ENCODE measurements around the gene PRB4.
"Not testable (repeated sequence)": the region's sequence is repeated elsewhere in the genome, so short reads cannot be mapped to it uniquely, and the experiment has no call there.

PRB4 gene

GRCh38 chr12:11310336-11310735 is at the start of gene PRB4:
Gene PRB4, minus strand, starts transcription at chr12:11310436. Its CDS starts 38 bp downstream, at chr12:11310398.
- Histone ChIP-seq H3K27me3 (ENCODE audit: low read depth, low read length) (no peaks in the 10 kb centered on the region), H3K36me3 (ENCODE audit: control insufficient read depth in 1 of 2, insufficient read depth in 2 of 2, low read length in 2 of 2) (no peaks in the 10 kb centered on the region), H3K27ac (ENCODE audit: low read length) (no peak within 1 kb of the TSS), H3K9me3 (ENCODE audit: control insufficient read depth in 1 of 2, low read length in 2 of 2) (peaks cover 0 to 3% of the 10 kb centered on the region in 2 donors), H3K4me3 (ENCODE audit: low read depth in 1 of 2, low read length in 2 of 2) (no peak within 1 kb of the TSS), H3K4me1 (ENCODE audit: control insufficient read depth in 1 of 2, insufficient read depth in 2 of 2, low read length in 2 of 2) (no peaks in the 10 kb centered on the region)

- H3K4me3 ChIP-seq (ENCODE audit: low read depth in 1 of 2, low read length in 2 of 2); H3K9me3 ChIP-seq (ENCODE audit: control insufficient read depth in 1 of 2, low read length in 2 of 2); H3K4me1 ChIP-seq (ENCODE audit: control insufficient read depth in 1 of 2, insufficient read depth in 2 of 2, low read length in 2 of 2); H3K27me3 ChIP-seq (ENCODE audit: low read depth, low read length); H3K36me3 ChIP-seq (ENCODE audit: control insufficient read depth in 1 of 2, insufficient read depth in 2 of 2, low read length in 2 of 2); H3K27ac ChIP-seq (ENCODE audit: low read length): not testable (repeated sequence)
Observed at GRCh38 chr12:11351736-11352135, 41.5 kb upstream of the PRB4 start.

- Histone ChIP-seq H3K4me3 (ENCODE audit: low read depth in 1 of 2, low read length in 2 of 2) (no peak overlapping the region), H3K4me1 (ENCODE audit: control insufficient read depth in 1 of 2, insufficient read depth in 2 of 2, low read length in 2 of 2) (no peaks in the 10 kb centered on the region), H3K9me3 (ENCODE audit: control insufficient read depth in 1 of 2, low read length in 2 of 2) (peaks cover 0 to 5% of the 10 kb centered on the region in 2 donors), H3K36me3 (ENCODE audit: control insufficient read depth in 1 of 2, insufficient read depth in 2 of 2, low read length in 2 of 2) (no peaks in the 10 kb centered on the region), H3K27me3 (ENCODE audit: low read depth, low read length) (no peaks in the 10 kb centered on the region), H3K27ac (ENCODE audit: low read length) (no peak overlapping the region)
Observed at GRCh38 chr12:11348439-11348838, 38.2 kb upstream of the PRB4 start.

GRCh38 chr12:11347810-11348209 is 37.6 kb upstream of the PRB4 start:
- peaks cover 0 to 5% of the 10 kb centered on the region in 2 donors for H3K9me3 ChIP-seq (ENCODE audit: control insufficient read depth in 1 of 2, low read length in 2 of 2)
- no peak overlapping the region for H3K27ac ChIP-seq (ENCODE audit: low read length)
- no peaks in the 10 kb centered on the region for H3K4me1 ChIP-seq (ENCODE audit: control insufficient read depth in 1 of 2, insufficient read depth in 2 of 2, low read length in 2 of 2)
- no peaks in the 10 kb centered on the region for H3K36me3 ChIP-seq (ENCODE audit: control insufficient read depth in 1 of 2, insufficient read depth in 2 of 2, low read length in 2 of 2)
- no peaks in the 10 kb centered on the region for H3K27me3 ChIP-seq (ENCODE audit: low read depth, low read length)
- no peak overlapping the region for H3K4me3 ChIP-seq (ENCODE audit: low read depth in 1 of 2, low read length in 2 of 2)

- Histone ChIP-seq H3K4me1 (ENCODE audit: control insufficient read depth in 1 of 2, insufficient read depth in 2 of 2, low read length in 2 of 2) (no peaks in the 10 kb centered on the region), H3K36me3 (ENCODE audit: control insufficient read depth in 1 of 2, insufficient read depth in 2 of 2, low read length in 2 of 2) (no peaks in the 10 kb centered on the region), H3K9me3 (ENCODE audit: control insufficient read depth in 1 of 2, low read length in 2 of 2) (peaks cover 0 to 9% of the 10 kb centered on the region in 2 donors), H3K27me3 (ENCODE audit: low read depth, low read length) (no peaks in the 10 kb centered on the region), H3K27ac (ENCODE audit: low read length) (no peak overlapping the region), H3K4me3 (ENCODE audit: low read depth in 1 of 2, low read length in 2 of 2) (no peak overlapping the region)
Observed at GRCh38 chr12:11344500-11344899, 34.3 kb upstream of the PRB4 start.

- Histone ChIP-seq H3K36me3 (ENCODE audit: control insufficient read depth in 1 of 2, insufficient read depth in 2 of 2, low read length in 2 of 2) (no peaks in the 10 kb centered on the region), H3K9me3 (ENCODE audit: control insufficient read depth in 1 of 2, low read length in 2 of 2) (peaks cover 0 to 4% of the 10 kb centered on the region in 2 donors), H3K4me1 (ENCODE audit: control insufficient read depth in 1 of 2, insufficient read depth in 2 of 2, low read length in 2 of 2) (no peaks in the 10 kb centered on the region), H3K27me3 (ENCODE audit: low read depth, low read length) (no peaks in the 10 kb centered on the region), H3K4me3 (ENCODE audit: low read depth in 1 of 2, low read length in 2 of 2) (no peak overlapping the region), H3K27ac (ENCODE audit: low read length) (no peak overlapping the region)
Observed at GRCh38 chr12:11324426-11324825, 14.2 kb upstream of the PRB4 start.

GRCh38 chr12:11321980-11322379 is 11.7 kb upstream of the PRB4 start:
- H3K9me3 ChIP-seq (ENCODE audit: control insufficient read depth in 1 of 2, low read length in 2 of 2), result peaks cover 0 to 5% of the 10 kb centered on the region in 2 donors
- H3K4me3 ChIP-seq (ENCODE audit: low read depth in 1 of 2, low read length in 2 of 2), result no peak overlapping the region
- H3K27ac ChIP-seq (ENCODE audit: low read length), result no peak overlapping the region
- no peaks in the 10 kb centered on the region for H3K27me3 ChIP-seq (ENCODE audit: low read depth, low read length)
- no peaks in the 10 kb centered on the region for H3K4me1 ChIP-seq (ENCODE audit: control insufficient read depth in 1 of 2, insufficient read depth in 2 of 2, low read length in 2 of 2)
- no peaks in the 10 kb centered on the region for H3K36me3 ChIP-seq (ENCODE audit: control insufficient read depth in 1 of 2, insufficient read depth in 2 of 2, low read length in 2 of 2)

GRCh38 chr12:11307143-11307542 is 3.1 kb downstream of the PRB4 start:
- Histone ChIP-seq H3K27ac (ENCODE audit: low read length) (no peak overlapping the region), H3K4me1 (ENCODE audit: control insufficient read depth in 1 of 2, insufficient read depth in 2 of 2, low read length in 2 of 2) (no peaks in the 10 kb centered on the region), H3K27me3 (ENCODE audit: low read depth, low read length) (no peaks in the 10 kb centered on the region), H3K36me3 (ENCODE audit: control insufficient read depth in 1 of 2, insufficient read depth in 2 of 2, low read length in 2 of 2) (no peaks in the 10 kb centered on the region), H3K4me3 (ENCODE audit: low read depth in 1 of 2, low read length in 2 of 2) (no peak overlapping the region), H3K9me3 (ENCODE audit: control insufficient read depth in 1 of 2, low read length in 2 of 2) (peaks cover 0 to 3% of the 10 kb centered on the region in 2 donors)

GRCh38 chr12:11273449-11273848 is 36.8 kb downstream of the PRB4 start:
- H3K4me1 ChIP-seq (ENCODE audit: control insufficient read depth in 1 of 2, insufficient read depth in 2 of 2, low read length in 2 of 2), result no peaks in the 10 kb centered on the region
- H3K27me3 ChIP-seq (ENCODE audit: low read depth, low read length), result no peaks in the 10 kb centered on the region
- H3K36me3 ChIP-seq (ENCODE audit: control insufficient read depth in 1 of 2, insufficient read depth in 2 of 2, low read length in 2 of 2), result no peaks in the 10 kb centered on the region
- no peak overlapping the region for H3K27ac ChIP-seq (ENCODE audit: low read length)
- H3K9me3 ChIP-seq (ENCODE audit: control insufficient read depth in 1 of 2, low read length in 2 of 2), result no peaks in the 10 kb centered on the region
- no peak overlapping the region for H3K4me3 ChIP-seq (ENCODE audit: low read depth in 1 of 2, low read length in 2 of 2)

- no peaks in the 10 kb centered on the region for H3K9me3 ChIP-seq (ENCODE audit: control insufficient read depth in 1 of 2, low read length in 2 of 2)
Observed at GRCh38 chr12:11269607-11270006, 40.6 kb downstream of the PRB4 start, which contains the start of gene PRB3. Gene PRB3, minus strand, starts transcription at chr12:11269707. Its CDS starts 38 bp downstream, at chr12:11269669.

GRCh38 chr12:11264501-11264900 is 45.7 kb downstream of the PRB4 start:
- Histone ChIP-seq H3K4me1 (ENCODE audit: control insufficient read depth in 1 of 2, insufficient read depth in 2 of 2, low read length in 2 of 2) (no peaks in the 10 kb centered on the region), H3K27ac (ENCODE audit: low read length) (no peak overlapping the region), H3K27me3 (ENCODE audit: low read depth, low read length) (no peaks in the 10 kb centered on the region), H3K9me3 (ENCODE audit: control insufficient read depth in 1 of 2, low read length in 2 of 2) (peaks cover 0 to 9% of the 10 kb centered on the region in 2 donors), H3K36me3 (ENCODE audit: control insufficient read depth in 1 of 2, insufficient read depth in 2 of 2, low read length in 2 of 2) (no peaks in the 10 kb centered on the region), H3K4me3 (ENCODE audit: low read depth in 1 of 2, low read length in 2 of 2) (no peak overlapping the region)

More at GRCh38 chr12:11269607-11270006, 40.6 kb downstream of the PRB4 start, which contains the start of gene PRB3:
- H3K4me1 ChIP-seq (ENCODE audit: control insufficient read depth in 1 of 2, insufficient read depth in 2 of 2, low read length in 2 of 2), result no peaks in the 10 kb centered on the region
- H3K4me3 ChIP-seq (ENCODE audit: low read depth in 1 of 2, low read length in 2 of 2), result no peak within 1 kb of the TSS
- H3K27me3 ChIP-seq (ENCODE audit: low read depth, low read length), result no peaks in the 10 kb centered on the region
- H3K27ac ChIP-seq (ENCODE audit: low read length), result no peak within 1 kb of the TSS
- H3K36me3 ChIP-seq (ENCODE audit: control insufficient read depth in 1 of 2, insufficient read depth in 2 of 2, low read length in 2 of 2), result no peaks in the 10 kb centered on the region
